Heart left ventricle (tissue), 13 donors: Measurements from ENCODE around the gene DENND6B.

ENCODE experiments used
- POLR2A ChIP-seq, 2 donors: fragments of 450-650 bp; IDR thresholded peaks; one replicate each; pipeline ENCODE4 v1.6.1; 2017; ENCODE audit warnings: antibody characterized with exemption in 2 of 2, mild to moderate bottlenecking in 2 of 2, moderate library complexity in 2 of 2
- TF ChIP-seq, protein P1 (sequence below), 12 donors: fragments of 200-600 bp; sonication (generic) in 4 of 12; IDR thresholded peaks; one replicate each; pipeline versions ENCODE4 v1.5.0 to v1.8.0; 2018 to 2022; ENCODE audit warnings: antibody characterized with exemption in 12 of 12, mild to moderate bottlenecking in 5 of 12
- donor health status: ischemic (EF 13 %, LVEDD 7.1; RV severe dilation, severe dysfunction).
- donor health status: DM: no; HTN: yes; CAD: no.
- donor health status: DM: no; HTN: no; CAD: no.
- donor health status: ischemic (EF 25% LVEDD 6.9; RV normal size, moderate dysfunction).
- donor health status: ischemic (EF 25% LVEDD 5.7; RV mildly dilated, moderate dysfunction).
- donor health status: ischemic (EF 35%, LVEDD 5.7; RV mildly dilated, moderate dysfunction).
- donor health status: nonischemic (EF 11% LVEDD 7.7; RV severe dilation, severe dysfunction).
- donor health status: DM: yes; HTN: yes; CAD: no.
- donor health status: PGD.
- donor health status: ischemic (EF 29% LVEDD 5.4; RV normal size, mild dysfunction).
- donor health status: nonischemic (EF 23%, LVEDD 6.1; RV moderate dilation, normal function).

- TF ChIP-seq, protein P1, sequence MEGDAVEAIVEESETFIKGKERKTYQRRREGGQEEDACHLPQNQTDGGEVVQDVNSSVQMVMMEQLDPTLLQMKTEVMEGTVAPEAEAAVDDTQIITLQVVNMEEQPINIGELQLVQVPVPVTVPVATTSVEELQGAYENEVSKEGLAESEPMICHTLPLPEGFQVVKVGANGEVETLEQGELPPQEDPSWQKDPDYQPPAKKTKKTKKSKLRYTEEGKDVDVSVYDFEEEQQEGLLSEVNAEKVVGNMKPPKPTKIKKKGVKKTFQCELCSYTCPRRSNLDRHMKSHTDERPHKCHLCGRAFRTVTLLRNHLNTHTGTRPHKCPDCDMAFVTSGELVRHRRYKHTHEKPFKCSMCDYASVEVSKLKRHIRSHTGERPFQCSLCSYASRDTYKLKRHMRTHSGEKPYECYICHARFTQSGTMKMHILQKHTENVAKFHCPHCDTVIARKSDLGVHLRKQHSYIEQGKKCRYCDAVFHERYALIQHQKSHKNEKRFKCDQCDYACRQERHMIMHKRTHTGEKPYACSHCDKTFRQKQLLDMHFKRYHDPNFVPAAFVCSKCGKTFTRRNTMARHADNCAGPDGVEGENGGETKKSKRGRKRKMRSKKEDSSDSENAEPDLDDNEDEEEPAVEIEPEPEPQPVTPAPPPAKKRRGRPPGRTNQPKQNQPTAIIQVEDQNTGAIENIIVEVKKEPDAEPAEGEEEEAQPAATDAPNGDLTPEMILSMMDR (IDR thresholded peaks at IDR 0.05), result no peak
- TF ChIP-seq POLR2A (IDR thresholded peaks at IDR 0.05), result no peak
These were observed 6.0 kb downstream of the DENND6B start for GRCh38 chr22:50320671-50321325.
